Measurements from ENCODE around the gene MYH8.

Gene MYH8

GRCh38 chr17:10368561-10368960 is 53.2 kb downstream of the MYH8 start:
- no peak overlapping the region for H3K4me3 ChIP-seq (ENCODE audit: low read depth, low read length)
- TF ChIP-seq, protein P1, sequence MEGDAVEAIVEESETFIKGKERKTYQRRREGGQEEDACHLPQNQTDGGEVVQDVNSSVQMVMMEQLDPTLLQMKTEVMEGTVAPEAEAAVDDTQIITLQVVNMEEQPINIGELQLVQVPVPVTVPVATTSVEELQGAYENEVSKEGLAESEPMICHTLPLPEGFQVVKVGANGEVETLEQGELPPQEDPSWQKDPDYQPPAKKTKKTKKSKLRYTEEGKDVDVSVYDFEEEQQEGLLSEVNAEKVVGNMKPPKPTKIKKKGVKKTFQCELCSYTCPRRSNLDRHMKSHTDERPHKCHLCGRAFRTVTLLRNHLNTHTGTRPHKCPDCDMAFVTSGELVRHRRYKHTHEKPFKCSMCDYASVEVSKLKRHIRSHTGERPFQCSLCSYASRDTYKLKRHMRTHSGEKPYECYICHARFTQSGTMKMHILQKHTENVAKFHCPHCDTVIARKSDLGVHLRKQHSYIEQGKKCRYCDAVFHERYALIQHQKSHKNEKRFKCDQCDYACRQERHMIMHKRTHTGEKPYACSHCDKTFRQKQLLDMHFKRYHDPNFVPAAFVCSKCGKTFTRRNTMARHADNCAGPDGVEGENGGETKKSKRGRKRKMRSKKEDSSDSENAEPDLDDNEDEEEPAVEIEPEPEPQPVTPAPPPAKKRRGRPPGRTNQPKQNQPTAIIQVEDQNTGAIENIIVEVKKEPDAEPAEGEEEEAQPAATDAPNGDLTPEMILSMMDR (IDR thresholded peaks at IDR 0.05; ENCODE audit: borderline replicate concordance, insufficient read depth, low read depth, low read length): no peak

DNA sequence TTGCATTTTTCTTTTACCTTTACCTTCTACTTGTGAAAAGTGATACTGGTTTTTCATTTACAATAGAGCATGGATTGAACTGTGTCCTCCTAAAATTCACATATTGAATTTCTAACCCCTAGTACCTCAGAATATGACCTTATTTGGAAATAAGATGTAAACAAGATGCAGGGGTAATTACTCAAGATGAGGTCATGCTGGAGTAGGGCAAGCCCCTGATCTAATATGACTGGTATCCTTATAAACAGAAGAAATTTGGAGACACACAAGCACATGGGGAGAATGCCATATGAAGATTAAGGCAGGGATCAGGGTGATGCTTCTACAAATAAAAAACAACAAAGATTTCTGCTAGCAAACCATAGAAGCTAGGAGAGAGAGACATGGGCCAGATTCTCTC is 61.2 kb downstream of the MYH8 start:
- TF ChIP-seq, protein P1 (IDR thresholded peaks at IDR 0.05; ENCODE audit: borderline replicate concordance, insufficient read depth, low read depth, low read length): no peak
- H3K4me3 ChIP-seq (ENCODE audit: low read depth, low read length): no peak overlapping the region

- H3K4me3 ChIP-seq (ENCODE audit: low read depth, low read length): no peak overlapping the region
- TF ChIP-seq, protein P1 (IDR thresholded peaks at IDR 0.05; ENCODE audit: borderline replicate concordance, insufficient read depth, low read depth, low read length): peak; percentile 73
These were observed 64.0 kb downstream of the MYH8 start for GRCh38 chr17:10357768-10358167.

- TF ChIP-seq, protein P1 (IDR thresholded peaks at IDR 0.05; ENCODE audit: borderline replicate concordance, insufficient read depth, low read depth, low read length): no peak
- no peak overlapping the region for H3K4me3 ChIP-seq (ENCODE audit: low read depth, low read length)
These were observed 67.1 kb downstream of the MYH8 start for GRCh38 chr17:10354651-10355050.

DNA sequence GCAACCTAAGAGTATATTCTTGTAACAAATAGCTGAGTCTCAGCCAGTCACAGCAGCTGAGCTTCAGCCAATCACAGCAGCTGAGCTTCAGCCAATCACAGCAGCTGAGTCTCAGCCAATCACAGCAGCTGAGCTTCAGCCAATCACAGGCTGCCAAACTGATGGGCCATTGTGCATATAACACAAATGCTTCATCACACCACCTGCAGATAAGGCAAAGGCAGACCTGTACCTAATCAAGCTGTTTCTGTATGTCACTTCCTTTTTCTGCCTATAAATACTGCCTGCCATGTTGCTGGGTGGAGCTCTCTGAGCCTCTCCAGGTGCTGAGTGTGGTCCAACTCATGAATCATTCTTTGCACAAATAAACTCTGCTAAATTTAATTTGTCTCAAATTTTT is 68.9 kb downstream of the MYH8 start:
- TF ChIP-seq, protein P1 (IDR thresholded peaks at IDR 0.05; ENCODE audit: borderline replicate concordance, insufficient read depth, low read depth, low read length): no peak
- H3K4me3 ChIP-seq (ENCODE audit: low read depth, low read length): no peak overlapping the region

GRCh38 chr17:10349403-10349802 is 72.3 kb downstream of the MYH8 start:
- TF ChIP-seq, protein P1 (IDR thresholded peaks at IDR 0.05; ENCODE audit: borderline replicate concordance, insufficient read depth, low read depth, low read length): no peak
- no peak overlapping the region for H3K4me3 ChIP-seq (ENCODE audit: low read depth, low read length)

- TF ChIP-seq, protein P1 (IDR thresholded peaks at IDR 0.05; ENCODE audit: borderline replicate concordance, insufficient read depth, low read depth, low read length): no peak
- H3K4me3 ChIP-seq (ENCODE audit: low read depth, low read length): no peak overlapping the region
These were observed 76.9 kb downstream of the MYH8 start for GRCh38 chr17:10344816-10345215.
